GM21526 (cell line): ENCODE measurements around the gene USP12.
"Not testable (repeated sequence)": the region's sequence is repeated elsewhere in the genome, so short reads cannot be mapped to it uniquely, and the experiment has no call there.

Experiments
- ATAC-seq: cut with Tn5 transposase; IDR thresholded peaks from one replicate; pipeline ENCODE4 v1.9.1; 2021; ENCODE audit warnings: moderate library complexity; ENCODE audit not compliant: unreplicated experiment, low FRiP score

The USP12 gene

GRCh38 chr13:27158335-27158734 is 13.3 kb downstream of the USP12 start:
- no peak for ATAC-seq

DNA sequence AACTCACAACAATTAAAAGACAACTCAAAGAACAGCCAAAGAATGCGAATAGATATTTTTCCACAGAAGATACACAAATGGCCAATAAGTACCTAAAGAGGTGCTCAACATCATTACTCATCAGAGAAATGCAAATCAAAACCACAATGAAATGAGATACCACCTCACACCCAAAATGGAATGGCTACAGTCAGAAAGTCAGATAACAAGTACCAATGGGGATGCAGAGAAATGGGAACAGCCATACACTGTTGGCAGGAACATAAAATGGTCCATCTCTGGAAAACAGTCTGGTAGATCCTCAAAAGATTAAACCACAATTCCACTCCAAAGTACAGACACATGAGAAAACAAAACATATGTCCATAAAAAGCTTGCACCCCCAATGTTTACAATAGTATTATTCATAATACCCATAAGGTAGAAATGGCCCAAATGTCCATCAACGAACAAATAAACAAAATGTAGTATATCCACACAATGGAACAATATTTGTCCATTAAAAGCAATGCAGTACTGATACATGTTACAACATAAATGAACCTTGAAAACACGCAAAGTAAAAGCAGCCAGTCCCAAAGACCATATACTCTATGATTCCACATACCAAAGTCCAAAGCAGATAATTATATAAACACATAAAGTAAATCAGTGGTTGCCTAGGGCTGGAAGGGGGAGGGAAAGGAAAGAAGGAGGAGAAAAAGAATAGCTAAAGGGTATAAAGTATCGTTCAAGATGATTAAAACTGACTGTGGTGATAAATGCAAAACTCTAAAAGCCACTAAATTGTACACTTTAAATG is 19.6 kb downstream of the USP12 start:
- no peak for ATAC-seq

DNA sequence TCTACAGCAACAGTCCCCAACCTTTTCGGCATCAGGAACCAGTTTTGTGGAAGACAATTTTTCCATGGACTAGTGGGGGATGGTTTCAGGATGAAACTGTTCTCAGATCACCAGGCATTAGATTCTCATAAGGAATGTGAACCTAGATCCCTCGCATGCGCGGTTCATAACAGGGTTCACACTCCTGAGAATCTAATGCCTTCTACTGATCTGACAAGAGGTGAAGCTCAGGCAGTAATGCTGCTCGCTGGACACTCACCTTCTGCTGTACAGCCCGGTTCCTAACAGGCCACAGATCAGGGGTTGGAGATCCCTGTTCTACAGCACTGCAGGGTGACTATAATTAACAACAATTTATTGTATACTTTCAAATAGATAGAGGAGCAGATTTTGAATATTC is 21.9 kb downstream of the USP12 start:
- no peak for ATAC-seq

DNA sequence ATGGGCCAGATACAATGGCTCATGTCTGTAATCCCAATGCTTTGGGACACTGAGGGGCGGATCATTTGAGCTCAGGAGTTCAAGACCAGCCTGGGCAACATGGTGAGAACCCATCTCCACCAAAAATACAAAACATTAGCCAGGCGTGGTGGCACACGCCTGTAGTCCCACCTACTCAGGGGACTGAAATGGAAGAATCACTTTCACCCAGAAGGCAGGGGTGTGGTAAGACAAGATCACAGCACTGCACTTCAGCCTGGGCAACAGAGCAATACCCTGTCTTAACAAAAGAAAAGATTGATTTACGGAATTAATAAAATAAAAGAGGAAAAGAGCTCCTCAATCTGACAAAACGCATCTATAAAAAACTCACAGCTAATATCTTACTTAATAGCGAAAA is 22.7 kb downstream of the USP12 start:
- ATAC-seq, result no peak

GRCh38 chr13:27147530-27148170 is 24.0 kb downstream of the USP12 start:
- ATAC-seq, result peak; percentile 52

- no peak for ATAC-seq
These were observed 29.9 kb downstream of the USP12 start for GRCh38 chr13:27141746-27142145.

DNA sequence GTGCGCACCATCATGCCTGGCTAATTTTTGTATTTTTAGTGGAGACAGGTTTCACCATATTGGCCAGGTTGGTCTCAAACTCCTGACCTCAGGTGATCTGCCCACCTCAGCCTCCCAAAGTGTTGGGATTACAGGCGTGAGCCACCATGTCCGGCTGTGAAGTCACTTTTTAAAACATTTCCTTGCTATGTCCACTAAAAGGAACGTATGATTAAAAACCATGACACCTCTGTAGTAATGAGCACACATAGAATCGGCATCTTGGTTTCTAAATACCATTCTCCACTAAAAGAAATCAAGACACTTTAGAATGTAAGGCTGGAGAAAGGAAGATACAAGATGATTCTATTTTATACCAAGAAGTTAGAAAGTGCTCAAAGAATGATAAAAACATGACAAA is 30.5 kb downstream of the USP12 start:
- not testable (repeated sequence) for ATAC-seq

DNA sequence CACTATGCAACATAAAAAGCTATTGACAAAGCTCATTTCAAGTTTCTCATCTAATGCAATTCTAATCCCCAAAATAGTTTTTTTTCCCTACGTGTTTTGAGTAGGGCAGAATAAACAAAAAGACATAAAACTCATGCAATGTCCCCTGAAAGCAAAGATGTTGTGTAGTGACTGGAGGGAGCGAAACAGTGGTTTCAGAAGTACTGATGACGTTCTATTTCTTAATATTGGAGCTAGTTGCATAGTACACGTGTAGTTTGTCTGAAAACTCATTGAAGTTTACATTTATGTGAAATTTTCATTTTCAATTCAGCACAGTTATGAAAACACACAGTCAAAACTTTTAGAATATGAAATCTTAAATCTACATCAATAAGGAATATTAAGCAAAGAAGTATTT is 31.6 kb downstream of the USP12 start:
- no peak for ATAC-seq

DNA sequence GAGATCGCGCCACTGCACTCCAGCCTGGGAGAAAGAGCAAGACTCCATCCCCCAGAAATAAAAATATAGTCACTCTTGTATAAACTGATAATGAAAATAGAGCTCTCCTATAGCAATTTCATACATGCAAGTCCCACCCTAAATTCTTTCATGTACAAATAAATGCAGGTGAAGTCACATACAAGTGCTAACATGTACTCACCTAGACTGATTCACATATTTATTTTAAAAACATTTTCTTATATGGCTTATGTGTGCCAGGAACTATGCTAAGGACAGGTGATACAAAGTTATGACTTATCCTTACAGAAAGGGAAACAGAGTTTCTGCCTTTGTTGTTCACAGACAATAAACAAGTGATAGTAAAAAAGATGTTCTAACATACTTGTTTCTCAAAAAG is 32.0 kb downstream of the USP12 start:
- no peak for ATAC-seq

GRCh38 chr13:27138457-27139093 is 33.0 kb downstream of the USP12 start:
- ATAC-seq, result no peak

DNA sequence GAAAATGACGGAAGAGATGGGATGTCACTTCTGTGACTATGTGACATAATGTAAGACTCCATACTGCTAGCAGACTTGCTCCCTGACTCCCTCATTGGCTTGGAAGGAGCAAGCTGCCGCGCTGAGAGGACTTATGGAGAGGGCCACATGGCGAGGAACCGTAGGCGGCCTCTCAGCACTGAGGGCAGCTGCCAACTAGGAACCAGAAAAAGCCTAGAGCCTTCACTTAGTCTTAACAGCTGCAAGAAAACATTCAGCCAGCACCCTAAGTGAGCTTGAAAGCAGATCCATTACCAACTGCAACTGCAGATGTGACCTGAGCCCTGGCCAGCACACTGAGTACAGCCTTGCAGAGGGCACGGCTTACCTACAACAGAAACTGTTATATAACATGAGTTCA is 33.9 kb downstream of the USP12 start:
- ATAC-seq, result no peak

GRCh38 chr13:27135023-27135422 is 36.6 kb downstream of the USP12 start:
- no peak for ATAC-seq

DNA sequence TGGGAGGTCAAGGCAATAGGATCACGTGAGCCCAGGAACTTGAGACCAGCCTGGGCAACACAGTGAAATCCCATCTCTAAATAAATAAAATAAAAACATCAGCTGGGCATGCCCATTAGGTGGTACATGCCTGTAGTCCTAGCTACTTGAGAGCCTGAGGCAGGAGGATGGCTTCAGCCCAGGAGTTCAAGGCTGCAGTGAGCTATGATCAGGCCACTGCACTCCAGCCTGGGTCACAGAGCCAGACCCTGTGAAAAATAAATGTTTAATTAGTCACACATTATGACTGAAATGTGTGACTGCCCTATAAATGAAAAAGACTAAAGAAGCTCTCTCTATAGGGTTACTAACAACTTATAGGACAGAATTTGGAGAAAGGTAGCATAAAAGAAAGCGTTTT is 37.7 kb downstream of the USP12 start:
- no peak for ATAC-seq

DNA sequence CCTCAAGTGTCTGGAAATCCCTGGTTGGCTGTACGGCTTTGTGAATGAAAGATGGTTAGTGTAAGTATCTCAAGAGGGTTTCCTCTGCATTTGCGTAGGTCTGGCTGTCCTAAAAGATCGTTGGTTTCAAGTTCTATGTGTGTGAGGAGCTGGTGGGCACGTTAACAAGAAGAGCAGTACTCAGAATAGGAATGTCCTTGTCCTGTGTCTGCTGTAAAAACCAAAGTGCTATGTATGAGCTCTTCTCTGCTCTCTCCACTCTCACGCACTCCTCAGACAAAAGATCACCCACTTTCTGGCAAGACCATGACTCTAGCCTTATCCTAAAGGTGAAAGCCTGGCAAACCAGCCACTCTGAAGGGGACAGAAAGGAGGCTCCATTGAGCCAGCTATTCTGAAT is 39.1 kb downstream of the USP12 start:
- no peak for ATAC-seq

DNA sequence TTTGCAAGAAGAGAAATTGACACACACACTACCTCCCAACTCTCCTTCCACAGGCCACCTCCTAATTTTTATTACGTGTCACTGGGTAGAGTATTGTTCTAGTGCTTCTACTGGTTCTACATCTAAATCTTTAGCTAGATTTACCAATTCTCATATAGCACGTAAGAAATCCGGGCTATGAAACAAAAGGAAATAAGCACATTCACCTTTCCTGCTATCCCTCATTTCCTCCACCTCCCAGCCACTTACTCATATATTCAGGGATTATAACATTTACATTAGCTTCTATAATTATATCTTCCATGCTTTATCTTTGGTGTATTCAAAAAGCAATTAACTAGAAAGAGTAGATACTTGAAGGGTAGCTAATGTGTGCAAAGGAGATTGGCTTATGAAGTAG is 39.7 kb downstream of the USP12 start:
- no peak for ATAC-seq

DNA sequence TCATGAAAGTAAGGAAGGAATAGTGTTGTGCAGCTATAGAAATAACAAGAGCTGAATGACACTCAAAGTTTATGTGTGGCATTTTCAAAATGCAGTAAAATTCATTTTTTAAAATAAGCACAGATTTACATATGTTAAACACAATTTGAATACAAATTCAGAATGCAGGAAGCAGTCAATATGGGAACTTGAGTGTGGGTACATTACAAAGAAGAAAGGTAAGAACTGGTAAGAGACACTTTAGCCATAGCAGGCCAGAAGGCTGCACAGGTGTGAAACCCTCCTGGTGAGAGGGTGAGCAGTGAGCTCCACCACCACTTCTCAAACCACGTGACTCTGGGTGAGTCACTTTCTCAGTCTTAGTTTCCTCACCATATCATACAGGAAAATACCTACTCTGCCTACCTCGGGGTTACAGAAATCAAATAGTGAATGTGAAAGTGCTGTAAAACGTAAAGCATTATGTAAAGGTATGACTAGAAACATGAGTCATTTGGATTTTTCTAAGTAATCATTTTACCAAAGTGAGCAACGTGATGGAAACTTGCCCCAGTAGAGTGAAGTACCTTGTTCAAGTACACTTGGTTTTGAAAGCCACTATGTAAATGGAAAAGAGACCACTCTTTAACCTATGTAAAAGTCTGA is 40.5 kb downstream of the USP12 start:
- peak; percentile 89 for ATAC-seq

DNA sequence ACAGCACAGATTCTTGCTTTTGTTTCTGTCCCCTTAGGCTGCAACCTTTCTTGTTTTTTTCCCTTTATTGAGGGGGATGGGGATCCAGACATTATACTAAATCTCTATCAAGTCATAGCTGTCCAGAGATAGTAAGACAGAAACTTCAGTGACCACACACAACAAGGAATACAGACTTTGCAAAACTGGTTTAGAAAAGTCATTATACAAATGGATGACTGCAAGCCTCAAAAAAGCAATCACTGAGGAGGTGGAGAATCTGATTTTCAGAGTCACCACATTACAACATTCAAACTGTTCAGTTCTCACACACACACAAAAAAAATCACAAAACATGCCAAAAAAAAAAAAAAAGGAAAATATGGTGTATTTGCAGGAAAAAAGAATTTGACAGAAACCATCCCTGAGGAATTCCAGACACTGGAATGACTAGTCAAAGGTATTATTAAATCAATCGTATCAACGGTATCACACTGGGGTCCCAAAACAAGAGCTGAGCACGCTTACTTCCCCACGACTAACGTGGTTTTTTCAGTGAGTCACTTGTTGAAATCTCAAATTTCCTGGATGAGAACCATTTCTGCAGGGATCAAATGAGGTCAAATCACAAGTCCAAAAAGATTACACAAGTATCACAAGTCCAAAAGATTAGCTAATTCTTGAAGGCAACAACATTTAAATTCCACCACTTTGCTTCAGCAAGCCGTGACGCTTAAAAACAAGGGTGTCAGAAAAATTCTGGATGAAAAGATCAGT is 41.2 kb downstream of the USP12 start:
- ATAC-seq, result no peak

DNA sequence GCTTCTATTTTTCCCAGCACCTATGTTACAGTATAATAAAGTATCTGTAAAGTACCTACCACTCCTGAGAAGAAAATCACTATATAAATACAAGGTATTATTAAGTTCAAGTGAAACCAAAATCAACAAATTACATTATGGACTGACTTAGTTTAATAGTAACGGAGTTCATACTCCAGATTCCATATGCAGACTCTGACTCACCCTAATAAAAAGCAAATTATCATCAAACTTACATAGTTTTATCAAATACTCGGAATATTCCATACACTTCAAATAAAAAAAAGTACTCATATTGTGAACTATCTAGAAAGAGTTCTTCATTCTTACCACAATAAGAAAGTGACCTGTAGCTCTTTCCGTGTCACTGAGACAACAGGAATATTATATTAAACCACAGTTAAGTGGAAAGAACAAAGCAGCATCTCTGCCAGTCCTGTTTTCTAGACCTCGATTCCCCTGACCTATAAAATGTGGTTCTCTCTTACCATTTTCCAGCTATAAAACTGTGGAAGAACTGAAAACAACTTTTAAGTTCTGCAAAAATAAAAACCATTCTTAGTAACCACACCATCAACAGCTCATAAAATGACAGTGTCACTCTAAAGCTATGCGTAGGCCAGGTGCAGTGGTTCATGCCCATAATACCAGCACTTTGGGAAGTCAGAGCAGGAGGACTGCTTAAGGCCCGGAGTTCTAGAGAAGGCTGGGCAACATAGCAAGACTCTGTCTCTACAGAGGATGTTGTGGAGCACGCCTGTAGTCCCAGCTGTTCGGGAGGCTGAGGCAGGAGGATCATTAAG is 42.6 kb downstream of the USP12 start:
- ATAC-seq, result no peak

DNA sequence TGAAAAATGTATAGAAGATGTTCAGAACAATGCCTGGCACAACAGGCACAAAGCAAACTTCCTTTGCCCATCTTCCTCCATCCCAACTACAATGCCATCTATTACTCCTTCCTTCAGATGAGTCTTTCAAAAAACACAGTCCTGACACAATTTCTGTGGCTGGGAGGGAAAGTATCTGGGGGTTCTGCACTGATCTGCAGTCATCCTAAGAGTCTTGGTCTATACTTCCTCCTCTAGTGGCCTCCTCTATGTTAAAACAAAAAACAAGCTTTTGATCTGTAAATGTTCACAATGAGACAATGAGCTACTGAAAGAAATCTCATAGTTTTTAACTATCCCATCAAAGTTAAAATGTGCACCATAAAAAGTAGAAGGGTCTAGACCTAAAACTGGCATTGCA is 44.8 kb downstream of the USP12 start:
- no peak for ATAC-seq
